AG04450 (cell line): ENCODE data around the gene DUT. TPM values are rescaled to one million over a fixed set of nuclear protein-coding genes. Genes with fewer than 3 reads are reported as not detected.

Experiments
- CTCF ChIA-PET: fragments of 300-600, 350-600 bp; formaldehyde crosslinking; extraction: SDS; loops from one replicate; lab custom pipeline; 2022; ENCODE audit warnings: antibody characterized with exemption, inconsistent platforms; lab: Charles Lee
- POLR2A ChIA-PET: fragments of 350-600 bp; formaldehyde crosslinking; extraction: SDS; loops from one replicate; lab custom pipeline; 2021; ENCODE audit warnings: antibody characterized with exemption, inconsistent platforms; lab: Yijun Ruan, JAX
- DNase-seq: peaks from one replicate; pipeline ENCODE4 v3.0.0-alpha.2; 2011; ENCODE audit warnings: low read depth, low spot score
- H3K27ac ChIP-seq: one replicate; pipeline ENCODE4 v1.5.1; 2012; ENCODE audit warnings: low read depth, low read length, control low read depth
- H3K27me3 ChIP-seq: one replicate; pipeline ENCODE4 v1.6.0; 2012; ENCODE audit warnings: low read length; ENCODE audit not compliant: control insufficient read depth, insufficient read depth
- H3K4me3 ChIP-seq: 2 replicates; pipeline ENCODE4 v1.5.1; 2011; ENCODE audit warnings: mild to moderate bottlenecking, low read depth, low read length, control low read depth
- H3K9me3 ChIP-seq: 2 replicates; pipeline ENCODE4 v1.5.1; 2012; ENCODE audit warnings: low read length; ENCODE audit not compliant: control insufficient read depth, insufficient read depth
- polyA plus RNA-seq: library from polyadenylated mRNA; depleted of rRNA; stranded (reverse); fragments of >200 nt; gene quantifications from 2 replicates; pipeline ENCODE4 v1.2.3, GENCODE V29; 2011
- TF ChIP-seq, protein P1 (sequence below): IDR thresholded peaks from 2 replicates; pipeline ENCODE4 v1.5.1; 2011; ENCODE audit warnings: low read depth, low read length, control low read depth, inconsistent platforms

DUT gene
- polyA plus RNA-seq, 1 experiment, result 52.8 TPM

DNA sequence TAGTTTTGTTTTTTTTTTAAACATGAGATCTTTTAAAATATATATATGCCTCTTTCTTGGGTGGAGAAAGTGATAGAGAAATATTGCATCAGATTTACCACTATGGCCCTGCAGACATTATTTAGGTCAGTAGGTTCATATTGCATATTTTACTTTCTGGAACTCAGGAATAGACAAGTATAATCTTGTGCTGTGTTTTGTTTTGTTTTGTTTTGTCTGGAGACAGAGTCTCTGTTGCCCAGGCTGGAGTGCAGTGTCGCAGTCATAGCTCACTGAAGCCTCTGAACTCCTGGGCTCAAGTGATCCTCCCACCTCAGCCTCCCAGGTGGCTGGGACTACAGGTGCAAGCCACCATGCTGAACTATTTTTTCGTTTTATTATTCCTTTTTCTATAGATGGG, 21.5 kb upstream of the DUT start:
- H3K27me3 ChIP-seq, result peaks cover 2% of the 10 kb centered on the region
- TF ChIP-seq, protein P1, sequence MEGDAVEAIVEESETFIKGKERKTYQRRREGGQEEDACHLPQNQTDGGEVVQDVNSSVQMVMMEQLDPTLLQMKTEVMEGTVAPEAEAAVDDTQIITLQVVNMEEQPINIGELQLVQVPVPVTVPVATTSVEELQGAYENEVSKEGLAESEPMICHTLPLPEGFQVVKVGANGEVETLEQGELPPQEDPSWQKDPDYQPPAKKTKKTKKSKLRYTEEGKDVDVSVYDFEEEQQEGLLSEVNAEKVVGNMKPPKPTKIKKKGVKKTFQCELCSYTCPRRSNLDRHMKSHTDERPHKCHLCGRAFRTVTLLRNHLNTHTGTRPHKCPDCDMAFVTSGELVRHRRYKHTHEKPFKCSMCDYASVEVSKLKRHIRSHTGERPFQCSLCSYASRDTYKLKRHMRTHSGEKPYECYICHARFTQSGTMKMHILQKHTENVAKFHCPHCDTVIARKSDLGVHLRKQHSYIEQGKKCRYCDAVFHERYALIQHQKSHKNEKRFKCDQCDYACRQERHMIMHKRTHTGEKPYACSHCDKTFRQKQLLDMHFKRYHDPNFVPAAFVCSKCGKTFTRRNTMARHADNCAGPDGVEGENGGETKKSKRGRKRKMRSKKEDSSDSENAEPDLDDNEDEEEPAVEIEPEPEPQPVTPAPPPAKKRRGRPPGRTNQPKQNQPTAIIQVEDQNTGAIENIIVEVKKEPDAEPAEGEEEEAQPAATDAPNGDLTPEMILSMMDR, result no peak
- H3K4me3 ChIP-seq, result no peak overlapping the region
- no peaks in the 10 kb centered on the region for H3K9me3 ChIP-seq
- POLR2A ChIA-PET, result no interaction called here
- no peak for DNase-seq
- CTCF ChIA-PET, result interaction anchor here (3.6 kb wide), 1 partner anchor 24 kb away, joined by 18 read pairs; no protein-coding TSS in a partner anchor
- no peak overlapping the region for H3K27ac ChIP-seq

DNA sequence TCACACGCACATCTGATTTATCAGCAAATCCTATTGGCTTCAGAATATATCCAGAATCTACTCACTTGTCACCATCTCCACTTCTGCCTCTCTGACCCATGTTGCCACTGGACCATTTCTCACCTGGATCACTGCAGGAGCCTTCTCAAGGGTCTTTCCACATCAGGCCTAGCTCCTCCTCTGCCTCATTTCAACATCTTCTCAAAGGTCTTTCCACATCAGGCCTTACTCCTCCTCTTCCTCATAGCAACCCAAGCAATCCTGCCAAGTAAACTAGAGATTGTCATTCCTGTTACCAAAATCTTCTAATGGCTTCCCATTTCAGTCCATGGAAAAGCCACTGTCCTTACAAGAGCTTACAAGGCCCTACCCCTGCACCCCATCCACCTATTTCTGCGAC, 18.0 kb upstream of the DUT start:
- POLR2A ChIA-PET, result no interaction called here
- no peak for DNase-seq
- H3K27ac ChIP-seq, result no peak overlapping the region
- CTCF ChIA-PET, result interaction anchor here (0.7 kb wide), 1 partner anchor 27 kb away, joined by 3 read pairs; no protein-coding TSS in a partner anchor
- H3K9me3 ChIP-seq, result no peaks in the 10 kb centered on the region
- no peak overlapping the region for H3K4me3 ChIP-seq
- TF ChIP-seq, protein P1, result no peak
- peaks cover 1% of the 10 kb centered on the region for H3K27me3 ChIP-seq

DNA sequence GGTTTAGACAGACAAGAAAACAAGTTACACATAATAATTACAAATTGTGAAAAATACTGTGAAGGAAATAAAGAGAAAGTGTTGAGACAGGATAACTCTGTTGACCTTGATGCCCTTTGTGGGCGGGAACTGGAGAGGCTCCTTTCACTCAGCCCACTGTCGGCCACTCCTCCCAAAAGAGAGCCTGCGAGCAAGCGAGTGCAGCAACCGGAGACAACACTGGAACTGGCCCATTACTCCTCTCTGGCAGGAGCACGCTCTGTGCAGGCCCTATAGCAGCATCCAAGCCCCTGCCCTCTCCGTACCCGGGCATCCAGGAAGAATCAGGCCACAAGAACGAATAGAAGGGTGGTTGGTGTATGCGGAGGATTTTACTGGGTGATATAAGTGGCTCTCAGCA, 16.2 kb upstream of the DUT start:
- POLR2A ChIA-PET, result no interaction called here
- CTCF ChIA-PET, result no interaction called here

DNA sequence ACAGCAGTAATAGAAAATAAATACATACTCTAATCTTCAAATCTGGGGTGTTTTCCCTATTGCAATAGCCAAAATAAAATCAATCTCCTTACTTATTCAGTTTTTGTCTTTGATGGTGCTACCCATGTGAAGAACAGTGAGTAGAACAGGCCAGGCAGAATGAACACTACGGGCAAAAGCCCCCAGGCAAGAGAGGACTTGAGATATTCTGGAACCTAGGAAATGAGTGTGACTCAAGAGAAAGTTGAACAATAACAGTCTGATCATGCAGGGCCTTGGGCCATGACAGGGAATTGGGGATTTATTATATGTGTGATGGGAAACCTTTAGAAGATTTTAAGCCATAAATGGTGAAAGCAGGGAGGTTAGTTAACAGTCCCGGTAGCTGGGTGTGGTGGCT, 14.0 kb upstream of the DUT start:
- CTCF ChIA-PET, result no interaction called here

More for the DNA sequence above, 16.2 kb upstream of the DUT start:
- peaks cover 8% of the 10 kb centered on the region for H3K27me3 ChIP-seq
- no peak overlapping the region for H3K27ac ChIP-seq
- DNase-seq, result no peak
- H3K9me3 ChIP-seq, result no peaks in the 10 kb centered on the region
- TF ChIP-seq, protein P1, result no peak
- H3K4me3 ChIP-seq, result no peak overlapping the region

DNA sequence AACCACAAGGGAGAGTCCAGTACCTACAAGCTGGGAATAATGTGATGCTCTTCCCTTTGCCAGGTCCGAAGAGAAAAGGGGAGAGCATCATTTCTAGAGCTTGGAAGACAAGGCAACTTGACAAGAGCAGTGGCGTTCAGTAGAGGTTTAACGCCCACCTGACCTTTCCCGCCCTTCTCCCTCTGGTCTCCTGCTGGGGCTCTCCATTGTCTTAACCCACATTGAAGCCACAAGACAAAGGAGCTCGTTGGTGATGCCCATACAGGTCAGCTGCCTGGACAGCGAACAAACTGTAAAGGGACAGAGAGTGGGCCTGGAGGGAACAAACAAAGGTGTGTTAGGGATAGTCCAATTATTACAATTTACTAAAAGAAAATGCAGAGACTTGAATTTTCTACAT, 13.1 kb upstream of the DUT start:
- Histone ChIP-seq H3K9me3 (no peaks in the 10 kb centered on the region), H3K27ac (no peak overlapping the region), H3K4me3 (no peak overlapping the region), H3K27me3 (peaks cover 11% of the 10 kb centered on the region)
- ChIA-PET POLR2A (no interaction called here), CTCF (no interaction called here)
- TF ChIP-seq, protein P1, result no peak
- DNase-seq, result no peak

More for the DNA sequence above, 14.0 kb upstream of the DUT start:
- Histone ChIP-seq H3K9me3 (no peaks in the 10 kb centered on the region), H3K27me3 (peaks cover 11% of the 10 kb centered on the region), H3K27ac (no peak overlapping the region), H3K4me3 (no peak overlapping the region)
- TF ChIP-seq, protein P1, result no peak
- no peak for DNase-seq
- POLR2A ChIA-PET, result no interaction called here
